KMS-11 (cell line): Measurements from ENCODE around the gene ADGRV1.

ENCODE experiments used
- H2AFZ ChIP-seq: fragments of 200-600 bp; sonication (generic); 2 replicates; pipeline ENCODE4 v1.6.1; 2016; ENCODE audit warnings: antibody characterized with exemption, mixed run types, low read depth
- H3K27ac ChIP-seq: fragments of 200-600 bp; sonication (generic); 2 replicates; pipeline ENCODE4 v1.6.1; 2016; ENCODE audit warnings: mild to moderate bottlenecking, mixed run types
- H3K27me3 ChIP-seq: fragments of 200-600 bp; sonication (generic); 2 replicates; pipeline ENCODE4 v1.6.1; 2017; ENCODE audit warnings: mild to moderate bottlenecking, low read depth, mixed run types, moderate library complexity; ENCODE audit not compliant: insufficient read depth
- H3K36me3 ChIP-seq: fragments of 200-600 bp; sonication (generic); 2 replicates; pipeline ENCODE4 v1.6.1; 2017; ENCODE audit warnings: mild to moderate bottlenecking, mixed run types; ENCODE audit not compliant: insufficient read depth
- H3K4me1 ChIP-seq: fragments of 200-600 bp; sonication (generic); 2 replicates; pipeline ENCODE4 v1.6.1; 2016; ENCODE audit warnings: mild to moderate bottlenecking, low read depth, mixed run types; ENCODE audit not compliant: poor library complexity, severe bottlenecking
- H3K4me2 ChIP-seq: fragments of 200-600 bp; sonication (generic); 2 replicates; pipeline ENCODE4 v1.7.0; 2016; ENCODE audit warnings: mild to moderate bottlenecking, mixed run types
- H3K4me3 ChIP-seq: fragments of 200-600 bp; sonication (generic); IDR thresholded peaks from 2 replicates; pipeline ENCODE4 v1.6.1; 2017; ENCODE audit warnings: low read depth, low read length, mixed read lengths; ENCODE audit not compliant: insufficient read depth
- H3K79me2 ChIP-seq: fragments of 200-600 bp; sonication (generic); 2 replicates; pipeline ENCODE4 v1.6.1; 2016; ENCODE audit warnings: low read depth, mixed run types; ENCODE audit not compliant: insufficient read depth
- H3K9ac ChIP-seq: fragments of 200-600 bp; sonication (generic); 2 replicates; pipeline ENCODE4 v1.6.1; 2016; ENCODE audit warnings: mild to moderate bottlenecking, mixed run types
- H4K20me1 ChIP-seq: fragments of 200-600 bp; sonication (generic); 2 replicates; pipeline ENCODE4 v1.6.1; 2016; ENCODE audit warnings: mild to moderate bottlenecking, mixed run types; ENCODE audit not compliant: insufficient read depth
- TF ChIP-seq, protein P1 (sequence below): fragments of 200-600 bp; sonication (generic); conservative IDR thresholded peaks from 2 replicates; pipeline ENCODE4 v1.6.1; 2017; ENCODE audit warnings: low read depth, mild to moderate bottlenecking, antibody characterized with exemption, low read length, moderate library complexity, mixed read lengths

ADGRV1 gene

DNA sequence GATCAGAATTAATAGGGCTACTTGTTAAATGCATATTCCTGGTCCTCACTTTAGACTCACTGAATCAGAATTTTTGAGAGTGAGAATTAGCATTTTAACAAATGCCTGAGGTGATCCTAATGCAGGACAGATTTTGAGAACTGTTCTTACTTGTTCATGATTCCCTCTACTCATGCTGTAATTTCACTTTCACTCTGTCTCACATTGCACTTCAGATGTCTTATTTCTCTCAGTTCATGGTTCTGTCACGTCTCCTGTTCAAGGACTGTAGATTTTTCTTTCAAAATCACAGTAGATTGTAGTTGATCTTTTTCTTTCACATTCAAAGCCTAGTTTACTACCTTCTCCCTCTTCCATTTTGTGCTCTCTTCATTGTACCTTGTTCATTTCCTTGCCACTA lies 54.3 kb downstream of the ADGRV1 start:
- TF ChIP-seq, protein P1, sequence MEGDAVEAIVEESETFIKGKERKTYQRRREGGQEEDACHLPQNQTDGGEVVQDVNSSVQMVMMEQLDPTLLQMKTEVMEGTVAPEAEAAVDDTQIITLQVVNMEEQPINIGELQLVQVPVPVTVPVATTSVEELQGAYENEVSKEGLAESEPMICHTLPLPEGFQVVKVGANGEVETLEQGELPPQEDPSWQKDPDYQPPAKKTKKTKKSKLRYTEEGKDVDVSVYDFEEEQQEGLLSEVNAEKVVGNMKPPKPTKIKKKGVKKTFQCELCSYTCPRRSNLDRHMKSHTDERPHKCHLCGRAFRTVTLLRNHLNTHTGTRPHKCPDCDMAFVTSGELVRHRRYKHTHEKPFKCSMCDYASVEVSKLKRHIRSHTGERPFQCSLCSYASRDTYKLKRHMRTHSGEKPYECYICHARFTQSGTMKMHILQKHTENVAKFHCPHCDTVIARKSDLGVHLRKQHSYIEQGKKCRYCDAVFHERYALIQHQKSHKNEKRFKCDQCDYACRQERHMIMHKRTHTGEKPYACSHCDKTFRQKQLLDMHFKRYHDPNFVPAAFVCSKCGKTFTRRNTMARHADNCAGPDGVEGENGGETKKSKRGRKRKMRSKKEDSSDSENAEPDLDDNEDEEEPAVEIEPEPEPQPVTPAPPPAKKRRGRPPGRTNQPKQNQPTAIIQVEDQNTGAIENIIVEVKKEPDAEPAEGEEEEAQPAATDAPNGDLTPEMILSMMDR: no peak
- Histone ChIP-seq H3K4me2 (peak overlapping the region; percentile 37; the same call in 1 of the 2 replicates), H2AFZ (peak overlapping the region; percentile 47; the same call in 1 of the 2 replicates), H4K20me1 (no peaks in the 10 kb centered on the region), H3K27me3 (no peaks in the 10 kb centered on the region), H3K36me3 (no peaks in the 10 kb centered on the region), H3K4me3 (no peak overlapping the region), H3K9ac (no peak overlapping the region), H3K79me2 (no peaks in the 10 kb centered on the region), H3K4me1 (peaks cover 15% of the 10 kb centered on the region), H3K27ac (no peak overlapping the region)

DNA sequence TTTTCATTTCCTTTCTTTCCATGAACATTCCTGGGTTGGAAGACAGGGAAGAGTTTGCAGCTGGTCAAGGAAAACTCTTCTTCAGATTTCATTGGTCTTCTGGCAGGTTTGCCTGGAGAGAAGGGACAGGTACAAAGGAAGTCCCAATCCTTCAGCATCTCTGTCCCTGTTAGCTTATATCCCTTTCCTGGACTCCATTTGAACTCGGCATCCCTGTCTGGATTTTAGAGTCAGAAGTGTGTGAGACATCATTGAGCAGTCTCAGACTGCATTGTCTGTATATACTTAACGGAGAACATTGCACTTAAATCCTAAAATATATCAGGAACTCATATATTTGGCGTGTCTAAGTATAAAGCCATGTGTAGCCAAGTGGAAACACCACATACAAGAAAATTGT lies 54.9 kb downstream of the ADGRV1 start:
- Histone ChIP-seq H4K20me1 (no peaks in the 10 kb centered on the region), H3K4me3 (no peak overlapping the region), H3K27me3 (no peaks in the 10 kb centered on the region), H3K4me1 (peaks cover 15% of the 10 kb centered on the region), H3K36me3 (no peaks in the 10 kb centered on the region), H2AFZ (peak overlapping the region; percentile 47; the same call in 1 of the 2 replicates), H3K9ac (no peak overlapping the region), H3K79me2 (no peaks in the 10 kb centered on the region), H3K27ac (no peak overlapping the region), H3K4me2 (peak overlapping the region; percentile 37; the same call in 1 of the 2 replicates)
- TF ChIP-seq, protein P1: no peak

DNA sequence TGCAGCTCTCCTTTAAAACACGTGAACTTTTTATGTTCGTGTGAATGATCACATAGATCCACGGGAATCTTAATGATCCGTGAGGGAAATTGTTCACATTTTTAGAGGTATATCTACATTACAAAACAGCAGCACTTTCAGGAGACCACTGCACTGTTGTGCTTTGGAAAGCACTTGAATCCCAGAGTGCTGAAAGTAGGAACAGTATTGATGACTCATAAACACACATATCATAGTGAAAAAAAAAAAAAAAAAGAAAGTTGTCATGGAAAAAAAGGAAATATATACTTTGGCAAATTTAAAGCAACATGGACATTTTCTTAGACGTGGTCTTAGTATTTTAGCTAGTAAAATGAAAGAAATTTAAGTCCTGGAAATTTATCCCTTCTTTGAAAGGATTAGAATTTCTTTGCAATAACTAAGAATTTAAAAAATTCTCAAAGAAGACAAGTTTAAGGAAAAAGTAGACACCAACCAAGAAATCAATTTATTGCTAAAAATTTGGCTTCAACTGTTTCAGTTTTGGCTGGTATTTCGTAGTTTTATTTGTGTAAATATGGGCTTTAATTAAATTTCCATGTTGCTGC lies 55.4 kb downstream of the ADGRV1 start:
- no peak overlapping the region for H3K4me2 ChIP-seq
- H3K9ac ChIP-seq: no peak overlapping the region
- no peaks in the 10 kb centered on the region for H3K27me3 ChIP-seq
- H4K20me1 ChIP-seq: no peaks in the 10 kb centered on the region
- no peak overlapping the region for H3K4me3 ChIP-seq
- TF ChIP-seq, protein P1: no peak
- H3K4me1 ChIP-seq: peaks cover 15% of the 10 kb centered on the region
- H3K79me2 ChIP-seq: no peaks in the 10 kb centered on the region
- no peak overlapping the region for H3K27ac ChIP-seq
- peak overlapping the region; percentile 47; the same call in 1 of the 2 replicates for H2AFZ ChIP-seq
- H3K36me3 ChIP-seq: no peaks in the 10 kb centered on the region

DNA sequence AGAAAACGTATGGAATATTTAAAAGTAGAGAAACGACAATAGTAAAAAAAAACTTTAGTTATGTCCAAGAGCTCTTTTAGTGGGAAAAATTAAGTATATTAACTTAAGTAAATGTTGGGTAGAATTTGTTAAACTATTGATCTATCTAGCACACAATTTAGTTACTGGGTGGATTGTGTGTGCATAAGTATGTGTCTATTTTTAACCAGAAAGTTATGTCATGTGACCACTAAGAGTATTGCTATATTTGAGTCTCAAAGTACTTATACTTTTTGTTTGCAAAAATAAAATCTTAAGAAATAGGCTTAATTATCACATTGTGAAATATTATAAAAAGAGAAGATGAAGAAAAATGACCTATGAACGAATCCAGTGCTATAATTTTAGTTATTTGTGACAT lies 56.8 kb downstream of the ADGRV1 start:
- H3K36me3 ChIP-seq: no peaks in the 10 kb centered on the region
- H3K27me3 ChIP-seq: no peaks in the 10 kb centered on the region
- no peak overlapping the region for H3K4me3 ChIP-seq
- no peak overlapping the region for H3K27ac ChIP-seq
- TF ChIP-seq, protein P1: no peak
- no peaks in the 10 kb centered on the region for H4K20me1 ChIP-seq
- H2AFZ ChIP-seq: no peak overlapping the region
- no peak overlapping the region for H3K4me2 ChIP-seq
- H3K4me1 ChIP-seq: peaks cover 15% of the 10 kb centered on the region
- no peak overlapping the region for H3K9ac ChIP-seq
- no peaks in the 10 kb centered on the region for H3K79me2 ChIP-seq
